RWPE2 (cell line): ENCODE measurements around the gene CARTPT.

Experiments
- ATAC-seq: fragments of 200-7000 bp; cut with Tn5 transposase; 3 replicates; pipeline ENCODE4 v1.9.1; 2021; ENCODE audit warnings: low read depth
- DNase-seq: peaks from one replicate; pipeline ENCODE4 v3.0.0-alpha.2; 2020; ENCODE audit warnings: low spot score
- H3K27ac ChIP-seq: fragments of 450-650 bp; 2 replicates; pipeline ENCODE4 v1.5.1; 2017; ENCODE audit warnings: mild to moderate bottlenecking; ENCODE audit not compliant: poor library complexity, severe bottlenecking
- H3K27me3 ChIP-seq: fragments of 250-450 bp; sonication (Bioruptor Pico); 2 replicates; pipeline ENCODE4 v1.5.1; 2021; ENCODE audit warnings: mild to moderate bottlenecking, moderate library complexity; ENCODE audit not compliant: insufficient read depth, poor library complexity, severe bottlenecking
- H3K36me3 ChIP-seq: fragments of 250-450 bp; sonication (Bioruptor Pico); 2 replicates; pipeline ENCODE4 v1.5.1; 2020; ENCODE audit warnings: low read depth, mild to moderate bottlenecking, moderate library complexity
- H3K4me1 ChIP-seq: fragments of 250-450 bp; sonication (Bioruptor Pico); 2 replicates; pipeline ENCODE4 v1.5.1; 2021; ENCODE audit warnings: mild to moderate bottlenecking, moderate library complexity; ENCODE audit not compliant: insufficient read depth, poor library complexity, severe bottlenecking
- H3K4me3 ChIP-seq: fragments of 250-450 bp; sonication (Bioruptor Pico); 2 replicates; pipeline ENCODE4 v1.5.1; 2021; ENCODE audit warnings: mild to moderate bottlenecking, moderate library complexity; ENCODE audit not compliant: severe bottlenecking
- H3K9me3 ChIP-seq: fragments of 250-450 bp; sonication (Bioruptor Pico); 2 replicates; pipeline ENCODE4 v1.5.1; 2021; ENCODE audit warnings: mild to moderate bottlenecking, moderate library complexity; ENCODE audit not compliant: severe bottlenecking
- CTCF ChIP-seq: fragments of 450-650 bp; IDR thresholded peaks from one replicate; pipeline ENCODE4 v1.5.1; 2017; ENCODE audit warnings: mild to moderate bottlenecking, moderate library complexity; ENCODE audit not compliant: poor library complexity, severe bottlenecking

CARTPT gene

GRCh38 chr5:71719063-71719964 is at the start of gene CARTPT:
TSS of gene CARTPT (plus strand) at chr5:71719275. CDS start at chr5:71719294, 19 bp downstream.
- no peaks in the 10 kb centered on the region for H3K4me1 ChIP-seq
- DNase-seq (no peak), ATAC-seq (peak; percentile 31; the same call in 1 of the 3 replicates)
- no peak within 1 kb of the TSS for H3K4me3 ChIP-seq
- H3K9me3 ChIP-seq = no peaks in the 10 kb centered on the region
- H3K27ac ChIP-seq = no peak within 1 kb of the TSS
- TF ChIP-seq CTCF = no peak
- no peaks in the 10 kb centered on the region for H3K36me3 ChIP-seq
- peaks cover 94% of the 10 kb centered on the region for H3K27me3 ChIP-seq

GRCh38 chr5:71677977-71678376 is 41.1 kb upstream of the CARTPT start:
- Histone ChIP-seq H3K27me3 (peaks cover 15% of the 10 kb centered on the region), H3K27ac (no peak overlapping the region), H3K36me3 (no peaks in the 10 kb centered on the region), H3K9me3 (no peaks in the 10 kb centered on the region), H3K4me3 (no peak overlapping the region), H3K4me1 (no peaks in the 10 kb centered on the region)
- no peak for DNase-seq
- TF ChIP-seq CTCF = no peak
- ATAC-seq = no peak

- no peak for DNase-seq
- H3K27me3 ChIP-seq = peaks cover 9% of the 10 kb centered on the region
- H3K36me3 ChIP-seq = no peaks in the 10 kb centered on the region
- H3K4me1 ChIP-seq = no peaks in the 10 kb centered on the region
- ATAC-seq = no peak
- H3K27ac ChIP-seq = no peak overlapping the region
- TF ChIP-seq CTCF = no peak
- no peak overlapping the region for H3K4me3 ChIP-seq
- H3K9me3 ChIP-seq = no peaks in the 10 kb centered on the region
Observed at GRCh38 chr5:71679714-71680113, 39.4 kb upstream of the CARTPT start.

GRCh38 chr5:71680510-71680909 is 38.6 kb upstream of the CARTPT start:
- H3K4me3 ChIP-seq = no peak overlapping the region
- no peak for TF ChIP-seq CTCF

GRCh38 chr5:71681296-71681695 is 37.8 kb upstream of the CARTPT start:
- Histone ChIP-seq H3K27ac (no peak overlapping the region), H3K4me3 (no peak overlapping the region), H3K4me1 (no peaks in the 10 kb centered on the region), H3K27me3 (peaks cover 7% of the 10 kb centered on the region), H3K9me3 (no peaks in the 10 kb centered on the region), H3K36me3 (no peaks in the 10 kb centered on the region)
- TF ChIP-seq CTCF = no peak
- DNase-seq (no peak), ATAC-seq (no peak)

More at GRCh38 chr5:71680510-71680909, 38.6 kb upstream of the CARTPT start:
- DNase-seq = no peak
- H3K27ac ChIP-seq = no peak overlapping the region
- H3K9me3 ChIP-seq = no peaks in the 10 kb centered on the region
- no peaks in the 10 kb centered on the region for H3K36me3 ChIP-seq
- peaks cover 9% of the 10 kb centered on the region for H3K27me3 ChIP-seq
- no peaks in the 10 kb centered on the region for H3K4me1 ChIP-seq
- ATAC-seq = no peak
